HG02981 (cell line): ENCODE data around the gene CLIC4.
"Not testable (repeated sequence)": the region's sequence is repeated elsewhere in the genome, so short reads cannot be mapped to it uniquely, and the experiment has no call there.

Experiments
- ATAC-seq: cut with Tn5 transposase; IDR thresholded peaks from one replicate; pipeline ENCODE4 v1.9.1; 2021; ENCODE audit warnings: mild to moderate bottlenecking, moderate library complexity; ENCODE audit not compliant: unreplicated experiment

Gene CLIC4

GRCh38 chr1:24872061-24872850, 127.0 kb downstream of the CLIC4 start:
- no peak for ATAC-seq

- no peak for ATAC-seq
These were observed 127.9 kb downstream of the CLIC4 start for GRCh38 chr1:24873148-24873547.

- ATAC-seq = no peak
These were observed 128.8 kb downstream of the CLIC4 start for GRCh38 chr1:24874056-24874455.

- ATAC-seq = no peak
These were observed 129.5 kb downstream of the CLIC4 start for GRCh38 chr1:24874611-24875234.

- no peak for ATAC-seq
These were observed 130.0 kb downstream of the CLIC4 start for GRCh38 chr1:24875257-24875656.

- no peak for ATAC-seq
These were observed 130.8 kb downstream of the CLIC4 start for GRCh38 chr1:24875991-24876506.

GRCh38 chr1:24878045-24878444, 132.8 kb downstream of the CLIC4 start:
- ATAC-seq = no peak

- ATAC-seq = no peak
These were observed 133.8 kb downstream of the CLIC4 start for GRCh38 chr1:24878775-24879742.

GRCh38 chr1:24881034-24881433, 135.8 kb downstream of the CLIC4 start:
- no peak for ATAC-seq

- ATAC-seq = no peak
These were observed 139.5 kb downstream of the CLIC4 start for GRCh38 chr1:24884751-24885150.

GRCh38 chr1:24886241-24886640, 141.0 kb downstream of the CLIC4 start:
- no peak for ATAC-seq

GRCh38 chr1:24888061-24888970, 143.1 kb downstream of the CLIC4 start:
- no peak for ATAC-seq

GRCh38 chr1:24888971-24889676, 143.9 kb downstream of the CLIC4 start:
- no peak for ATAC-seq

- ATAC-seq = no peak
These were observed 145.6 kb downstream of the CLIC4 start for GRCh38 chr1:24890887-24891286.

GRCh38 chr1:24891367-24891766, 146.1 kb downstream of the CLIC4 start:
- not testable (repeated sequence) for ATAC-seq

- ATAC-seq = no peak
These were observed 147.2 kb downstream of the CLIC4 start for GRCh38 chr1:24892188-24893153.

GRCh38 chr1:24893431-24893830, 148.2 kb downstream of the CLIC4 start:
- ATAC-seq = no peak
